HG03097 (cell line): ENCODE results near the gene USP3.
"Not testable (repeated sequence)": the region's sequence is repeated elsewhere in the genome, so short reads cannot be mapped to it uniquely, and the experiment has no call there.

Source experiments
- ATAC-seq: cut with Tn5 transposase; IDR thresholded peaks from one replicate; pipeline ENCODE4 v1.9.1; 2021; ENCODE audit not compliant: unreplicated experiment, low FRiP score

USP3 gene

DNA sequence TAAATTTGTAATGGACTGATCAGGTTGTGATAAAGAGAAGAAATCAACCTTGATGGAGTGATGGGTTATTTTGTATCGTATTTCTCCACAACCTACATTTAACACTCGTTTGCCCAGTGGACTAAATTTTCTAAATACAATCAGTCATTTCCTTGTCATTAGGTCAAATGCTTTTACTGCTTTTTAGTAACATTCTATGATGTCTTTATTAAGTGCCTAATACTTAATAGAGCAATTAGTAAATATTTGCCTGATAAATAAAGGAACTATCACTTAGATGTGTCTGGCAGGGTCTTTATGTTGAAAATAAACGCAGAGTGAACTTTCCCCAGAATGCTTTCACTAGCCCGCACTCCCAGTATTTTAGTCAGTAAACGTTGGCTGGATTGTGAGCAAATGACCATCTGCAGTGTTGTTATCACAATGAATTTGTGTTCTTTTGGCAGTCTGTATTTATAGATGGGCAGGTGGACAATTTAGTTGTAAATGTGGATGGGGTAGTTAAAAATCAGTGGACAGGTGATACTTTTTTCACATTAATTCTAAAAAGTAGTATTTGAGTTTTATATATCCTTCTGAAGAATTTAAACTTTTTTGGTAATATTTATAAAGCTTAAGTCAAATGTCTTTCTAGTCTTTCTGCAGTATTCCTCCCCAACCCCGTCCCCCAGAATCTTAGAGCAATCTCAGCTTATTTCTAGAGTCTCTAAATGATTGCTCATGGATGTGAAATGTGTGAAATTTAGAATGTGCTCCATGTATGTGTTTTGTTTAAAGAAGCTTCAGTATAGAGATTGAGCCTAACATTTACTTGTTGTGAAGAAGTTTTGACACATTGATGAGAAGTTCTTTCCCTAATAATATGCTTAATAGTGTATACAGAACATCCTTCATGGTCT is 4.9 kb downstream of the USP3 start:
- ATAC-seq: no peak

DNA sequence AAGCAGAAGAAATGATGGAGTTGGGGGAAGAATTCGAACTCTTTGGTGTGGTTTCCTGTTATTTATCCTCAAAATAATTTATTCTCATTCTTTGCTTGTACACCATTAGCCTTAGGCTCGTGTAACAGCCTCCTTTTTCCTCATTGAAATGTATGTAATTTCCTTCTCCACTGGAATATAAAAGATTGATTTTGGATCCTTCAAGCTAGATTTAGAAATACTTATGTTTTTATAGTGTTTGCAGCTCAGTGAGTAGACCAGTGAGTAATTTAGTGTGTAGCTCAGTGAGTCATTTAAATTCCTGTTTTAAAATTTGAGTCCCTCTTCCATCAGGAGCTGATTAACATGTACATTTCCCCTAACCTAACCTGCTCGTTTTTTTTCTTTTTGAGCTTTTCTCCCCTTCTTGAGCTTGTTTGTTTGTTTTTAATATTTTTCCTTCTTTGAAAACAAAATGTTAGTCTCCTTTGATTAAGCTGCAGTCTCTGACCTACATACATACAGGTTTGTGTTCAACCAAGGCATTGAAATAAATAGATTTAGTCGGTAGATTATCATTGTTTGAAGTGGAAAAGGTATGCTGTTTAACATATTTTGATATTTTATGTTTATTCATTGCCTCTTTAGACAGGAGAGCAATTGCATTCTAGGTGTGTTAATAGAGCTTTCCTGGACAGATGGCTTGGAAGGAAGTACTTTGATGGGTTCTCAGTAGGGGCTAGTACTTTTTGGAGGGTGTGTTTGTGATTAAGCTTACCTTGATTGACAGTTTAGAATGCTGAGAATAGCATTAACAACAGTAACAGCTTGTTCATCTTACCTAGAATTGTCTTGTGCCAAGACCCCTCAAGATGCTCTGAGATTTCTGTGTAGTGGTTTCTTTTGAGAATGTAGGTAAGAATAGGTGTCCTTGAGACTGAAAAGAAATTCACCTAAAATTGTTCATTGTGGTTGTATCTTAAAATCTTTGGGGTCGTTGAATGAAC is 5.9 kb downstream of the USP3 start:
- ATAC-seq: no peak

DNA sequence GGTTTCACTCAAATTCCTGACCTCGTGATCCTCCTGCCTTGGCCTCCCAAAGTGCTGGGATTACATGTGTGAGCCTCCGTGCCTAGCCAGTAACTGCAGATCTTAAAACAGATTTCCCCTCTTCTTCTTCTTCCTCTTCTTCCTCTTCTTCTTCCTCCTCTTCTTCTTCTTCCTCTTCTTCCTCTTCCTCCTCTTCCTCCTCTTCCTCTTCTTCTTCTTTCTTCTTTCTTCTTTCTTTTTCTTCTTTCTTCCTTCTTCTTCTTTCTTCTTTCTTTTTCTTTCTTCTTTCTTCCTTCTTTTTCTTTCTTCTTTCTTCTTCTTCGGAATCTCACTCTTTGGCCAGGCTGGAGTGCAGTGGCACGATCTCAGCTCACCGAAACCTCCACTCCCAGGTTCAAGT is 7.8 kb downstream of the USP3 start:
- no peak for ATAC-seq

DNA sequence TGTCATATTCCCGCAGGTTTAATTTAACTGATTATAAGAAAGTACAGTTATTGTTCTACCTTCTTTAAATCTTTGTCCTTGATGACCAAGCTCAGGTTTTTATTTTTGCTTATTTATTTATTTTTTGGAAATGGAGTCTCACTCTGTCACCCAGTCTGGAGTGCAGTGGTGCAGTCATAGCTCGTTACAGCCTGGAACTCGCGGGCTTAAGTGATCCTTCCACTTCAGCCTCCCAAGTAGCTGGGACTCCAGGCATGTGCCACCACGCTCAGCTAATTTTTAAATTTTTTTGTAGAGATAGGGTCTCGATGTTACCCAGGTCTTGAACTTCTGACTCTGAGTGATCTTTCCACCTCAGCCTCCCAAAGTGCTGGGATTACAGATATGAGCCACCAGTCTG is 8.9 kb downstream of the USP3 start:
- no peak for ATAC-seq

DNA sequence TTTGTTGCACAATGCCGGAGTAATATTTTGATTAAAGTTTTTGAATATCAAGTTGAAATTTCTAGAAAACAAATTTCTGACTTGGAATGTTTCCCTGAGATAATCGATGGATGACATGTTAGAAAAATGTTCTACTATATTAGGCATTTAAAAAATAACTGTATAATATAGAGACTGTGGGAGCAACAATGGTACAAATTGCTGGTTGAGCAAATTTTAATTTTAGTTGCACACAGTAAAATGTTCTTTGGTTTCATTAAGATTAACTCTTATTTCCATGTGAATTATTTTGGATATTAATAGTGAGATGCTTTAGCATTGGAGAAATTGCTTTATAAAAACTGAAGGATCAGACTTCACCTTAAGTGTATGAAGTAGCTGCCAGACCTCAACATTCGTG is 9.3 kb downstream of the USP3 start:
- no peak for ATAC-seq

DNA sequence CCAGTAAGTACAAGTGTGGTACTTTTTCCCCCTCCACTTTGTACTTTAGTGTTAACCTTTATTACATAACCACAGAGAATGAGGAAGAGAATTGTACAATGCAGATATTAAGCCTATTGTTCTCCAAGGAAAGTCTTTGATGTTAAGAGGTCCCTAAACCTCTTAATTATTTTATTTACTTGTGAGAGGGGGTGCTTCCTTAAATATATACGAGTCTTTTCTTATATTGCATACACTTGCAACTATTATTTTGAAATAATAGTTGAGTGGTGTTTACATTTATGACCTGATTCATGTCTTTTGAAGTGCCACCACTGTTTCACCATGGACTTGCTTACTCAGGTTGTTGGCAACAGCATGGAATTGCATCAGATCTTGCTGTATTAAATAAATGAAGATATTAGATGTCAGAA is 10.1 kb downstream of the USP3 start:
- no peak for ATAC-seq

DNA sequence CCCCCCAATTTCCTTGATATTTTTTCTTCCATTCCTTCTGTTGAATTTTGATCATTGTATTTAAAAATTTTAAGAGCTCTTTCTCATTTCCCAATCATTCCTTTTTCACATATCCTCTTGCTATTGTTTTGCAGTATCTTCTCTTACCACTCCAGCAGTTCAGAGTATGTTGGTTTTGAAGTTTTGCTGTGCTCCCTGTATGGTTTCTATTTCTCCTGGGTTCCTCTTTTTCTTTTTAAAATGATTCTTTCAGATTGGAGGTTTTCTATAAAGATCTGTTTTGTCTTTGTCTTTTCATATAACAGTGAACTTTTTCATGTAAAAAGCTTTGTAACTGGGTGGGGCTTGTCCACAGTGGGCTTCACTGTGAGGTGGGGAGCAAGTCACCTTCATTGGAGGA is 12.8 kb downstream of the USP3 start:
- ATAC-seq: no peak

DNA sequence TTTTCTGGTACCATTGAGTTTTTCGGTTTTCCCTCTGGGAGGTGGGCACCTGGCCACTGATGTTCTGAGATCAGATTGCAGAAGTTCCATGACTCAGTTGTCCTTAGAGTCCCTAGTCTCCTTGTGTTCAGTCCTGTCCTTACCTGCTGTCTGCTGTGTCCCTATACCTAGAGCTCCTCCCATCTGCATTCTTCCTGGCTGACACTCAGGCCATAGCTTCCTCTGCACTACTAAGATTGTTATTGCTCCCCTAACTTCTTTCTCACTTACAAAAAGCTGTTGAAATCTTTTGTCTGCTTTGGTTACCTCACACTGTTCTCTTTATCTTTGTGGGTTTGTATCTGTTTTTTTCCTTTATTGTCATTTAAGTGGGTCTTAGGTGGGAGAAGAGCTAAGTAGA is 13.2 kb downstream of the USP3 start:
- no peak for ATAC-seq

DNA sequence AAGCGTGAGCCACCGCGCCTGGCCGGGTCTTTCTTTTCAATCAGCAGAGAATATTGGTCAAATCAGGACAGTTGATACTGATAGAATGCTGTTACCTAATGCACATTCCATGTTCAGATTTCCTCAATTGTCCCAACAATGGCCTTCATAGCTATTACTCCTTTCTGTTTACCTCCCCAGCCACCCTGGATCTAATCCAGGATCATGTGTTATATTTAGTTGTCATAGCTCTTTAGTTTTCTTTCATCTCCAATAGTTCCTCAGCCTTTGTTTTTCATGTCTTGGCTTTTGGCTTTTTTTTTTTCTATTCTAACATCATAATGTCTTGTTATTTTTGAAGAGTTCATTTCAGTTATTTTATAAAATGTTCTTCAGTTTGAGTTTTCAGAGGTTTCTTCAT is 14.6 kb downstream of the USP3 start:
- ATAC-seq: no peak

DNA sequence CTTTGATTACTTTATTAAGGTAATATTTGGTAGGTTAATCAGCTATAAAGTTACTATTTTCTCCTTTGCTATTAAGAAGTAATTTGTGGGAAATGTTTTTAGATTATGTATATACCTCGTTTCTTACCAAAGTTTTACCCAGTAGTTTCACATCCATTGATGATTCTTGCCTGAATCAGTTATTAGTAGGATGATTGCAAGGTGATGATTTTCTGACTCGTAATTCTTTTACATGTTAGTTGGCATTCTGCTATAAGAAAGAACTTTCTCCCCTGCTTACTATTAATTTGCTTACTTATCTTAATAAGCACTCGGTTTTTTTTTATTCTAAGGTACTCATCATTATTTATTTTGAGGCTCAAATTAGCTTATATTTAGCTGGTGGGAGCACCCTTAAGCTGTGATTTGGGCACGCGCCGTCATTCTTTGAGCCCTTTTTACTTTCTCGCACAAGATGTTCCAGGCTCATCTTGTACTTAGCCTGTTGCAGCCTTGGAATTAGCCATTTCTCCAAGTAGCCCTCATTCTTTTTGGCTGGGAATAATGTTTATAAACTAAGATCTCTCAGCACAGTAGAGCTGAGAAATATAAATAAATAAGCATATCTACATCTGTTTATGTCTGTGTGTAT is 15.3 kb downstream of the USP3 start:
- ATAC-seq: no peak

DNA sequence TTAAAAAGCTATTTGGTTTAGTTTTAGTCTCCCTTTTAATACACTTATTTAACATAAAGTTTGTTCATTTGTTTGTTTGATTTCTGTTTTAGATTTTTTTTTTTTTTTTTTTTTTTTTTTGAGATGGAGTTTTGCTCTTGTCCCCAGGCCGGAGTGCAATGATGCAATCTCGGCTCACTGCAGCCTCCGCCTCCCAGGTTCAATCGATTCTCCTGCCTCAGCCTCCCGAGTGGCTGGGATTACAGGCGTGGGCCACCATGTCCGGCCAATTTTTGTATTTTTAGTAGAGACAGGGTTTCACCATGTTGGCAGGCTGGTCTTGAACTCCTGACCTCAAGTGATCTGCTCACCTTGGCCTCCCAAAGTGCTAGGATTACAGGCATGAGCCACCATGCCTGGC is 16.1 kb downstream of the USP3 start:
- ATAC-seq: not testable (repeated sequence)

DNA sequence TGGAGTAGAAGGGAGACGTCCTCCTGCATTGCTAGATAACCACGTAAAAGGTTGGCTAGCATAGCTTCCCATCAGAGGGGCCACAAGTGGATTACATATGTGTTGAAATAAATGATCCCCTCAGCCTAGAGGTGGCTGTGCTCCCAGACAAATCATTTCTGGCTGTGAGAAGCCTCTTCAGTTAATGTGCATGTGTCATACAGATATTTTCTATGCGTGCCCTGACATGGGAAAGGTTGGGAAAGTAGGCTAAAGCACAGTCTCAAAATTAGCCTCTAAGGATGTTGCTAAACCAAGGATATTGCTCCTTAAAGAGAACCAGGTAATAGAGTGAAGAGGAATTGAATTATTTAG is 17.8 kb downstream of the USP3 start:
- no peak for ATAC-seq

DNA sequence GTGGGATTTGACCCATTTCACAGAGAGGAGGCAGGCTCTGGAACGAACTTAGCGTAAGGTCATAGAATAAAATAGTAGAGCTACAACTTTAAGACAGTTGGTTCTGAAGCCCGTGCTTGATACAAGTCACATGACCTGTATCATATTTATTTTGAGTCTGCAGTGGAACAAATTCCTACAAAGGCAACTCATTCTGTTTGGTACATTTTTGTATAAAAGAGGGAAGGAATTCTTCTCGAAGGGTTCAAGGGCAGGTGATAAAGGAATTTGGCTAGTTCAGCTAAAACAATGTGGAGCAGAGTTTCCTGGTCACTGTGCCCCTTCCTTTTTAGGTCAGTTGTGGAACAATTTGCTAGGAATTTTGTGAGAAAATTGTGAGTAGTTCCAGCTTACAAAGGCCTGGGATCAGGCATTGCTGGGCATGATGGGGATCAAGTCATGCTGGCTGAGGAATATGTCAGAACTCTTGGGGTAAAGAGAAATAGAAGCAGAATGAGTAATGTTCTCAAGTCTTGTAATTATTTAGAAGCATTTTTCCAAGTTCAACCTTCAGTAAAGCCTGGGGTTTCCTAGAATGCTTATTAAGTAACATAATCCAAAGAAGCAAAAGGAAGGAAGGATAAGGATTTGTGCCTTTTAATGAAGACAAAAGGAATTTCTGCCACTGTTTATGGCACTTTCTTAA is 19.1 kb downstream of the USP3 start:
- no peak for ATAC-seq

DNA sequence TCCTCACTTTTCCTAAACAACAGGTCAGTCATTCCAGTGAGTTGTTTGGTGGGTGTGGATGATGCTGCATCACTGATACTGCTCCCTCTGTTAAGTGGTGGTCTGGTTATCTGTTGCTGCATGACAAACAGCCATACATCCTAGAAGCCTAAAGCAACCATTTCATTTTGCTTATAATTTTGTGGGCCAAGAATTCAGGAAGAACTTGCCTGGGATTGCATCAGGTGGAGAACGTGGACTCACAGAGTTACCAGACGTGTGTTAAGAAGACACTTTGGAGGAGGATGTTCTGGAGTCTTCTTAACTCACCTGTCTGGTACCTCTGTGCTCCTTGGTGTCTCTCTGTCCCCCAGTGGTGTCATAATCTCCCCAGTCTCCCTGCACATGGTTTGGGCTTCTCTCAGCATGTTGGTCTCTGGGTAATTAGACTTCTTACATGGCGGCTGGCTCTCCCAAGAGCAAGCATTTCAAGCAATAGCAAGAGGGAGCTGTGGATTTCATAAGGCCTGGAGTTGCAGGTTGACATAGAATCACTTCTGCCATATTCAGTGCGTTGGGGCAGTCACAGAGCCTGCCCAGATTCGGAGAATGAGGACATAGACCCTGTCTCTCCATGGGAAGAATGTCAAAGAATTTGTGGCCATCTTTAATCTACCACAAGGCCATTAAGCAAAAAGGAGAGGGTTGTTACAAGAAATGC is 20.1 kb downstream of the USP3 start:
- no peak for ATAC-seq

DNA sequence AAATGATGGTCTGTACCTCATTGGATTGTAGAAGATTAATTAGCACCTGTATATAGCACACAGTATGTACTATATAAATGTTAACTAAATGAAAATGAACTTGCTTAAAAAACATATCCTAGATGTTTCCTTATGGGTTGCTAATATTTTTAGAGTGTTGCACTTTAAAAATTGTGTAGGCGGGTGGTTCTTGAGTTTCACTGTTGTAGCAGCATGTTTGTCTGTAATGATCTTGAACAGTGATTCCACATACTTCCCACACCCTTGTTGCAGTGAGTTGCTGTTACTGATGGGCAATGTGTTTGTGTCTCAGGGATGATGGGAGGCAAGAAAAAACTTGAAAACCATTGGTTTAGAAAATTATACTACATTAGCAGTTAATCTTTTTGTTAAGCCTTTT is 22.0 kb downstream of the USP3 start:
- no peak for ATAC-seq

DNA sequence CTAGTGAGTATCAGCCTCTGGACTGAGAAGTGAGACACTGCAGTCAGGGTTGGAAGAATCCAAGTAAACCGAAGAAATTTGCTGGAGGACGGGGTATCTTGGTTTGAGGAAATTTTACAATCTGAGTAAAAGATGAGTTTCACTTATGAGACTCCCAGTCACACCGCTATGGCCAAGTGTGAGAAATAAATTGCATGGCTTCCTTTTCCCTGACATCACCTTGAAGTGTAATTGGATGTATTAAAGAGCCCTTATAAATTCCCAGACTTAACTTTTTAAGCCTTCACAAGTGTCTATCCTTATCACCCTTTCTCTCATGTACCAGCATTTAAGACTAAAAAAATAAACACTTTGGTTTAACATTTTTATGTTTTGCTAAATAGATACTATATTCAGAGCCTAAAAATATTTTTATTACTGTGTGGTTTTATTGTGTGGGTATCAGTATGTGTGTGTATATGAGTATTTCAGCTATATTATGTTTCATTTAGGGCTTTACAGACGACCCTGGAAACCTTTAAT is 23.8 kb downstream of the USP3 start:
- no peak for ATAC-seq

DNA sequence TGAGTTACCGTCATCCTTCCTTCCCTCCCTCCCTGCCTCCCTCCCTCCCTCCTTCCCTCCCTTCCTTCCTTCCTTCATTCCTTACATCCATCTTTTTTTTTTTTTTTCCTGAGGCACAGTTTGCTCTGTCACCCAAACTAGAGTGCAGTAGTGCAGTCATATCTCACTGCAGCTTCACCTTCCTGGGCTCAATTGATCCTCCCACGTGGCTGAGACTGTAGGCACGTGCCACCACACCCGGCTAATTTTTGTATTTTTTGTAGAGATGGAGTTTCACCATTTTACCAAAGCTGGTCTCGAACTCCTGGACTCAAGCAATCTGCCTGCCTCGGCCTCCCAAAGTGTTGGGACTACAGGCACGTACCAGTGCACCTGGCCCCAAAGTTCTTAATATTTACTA is 25.8 kb downstream of the USP3 start:
- ATAC-seq: no peak

DNA sequence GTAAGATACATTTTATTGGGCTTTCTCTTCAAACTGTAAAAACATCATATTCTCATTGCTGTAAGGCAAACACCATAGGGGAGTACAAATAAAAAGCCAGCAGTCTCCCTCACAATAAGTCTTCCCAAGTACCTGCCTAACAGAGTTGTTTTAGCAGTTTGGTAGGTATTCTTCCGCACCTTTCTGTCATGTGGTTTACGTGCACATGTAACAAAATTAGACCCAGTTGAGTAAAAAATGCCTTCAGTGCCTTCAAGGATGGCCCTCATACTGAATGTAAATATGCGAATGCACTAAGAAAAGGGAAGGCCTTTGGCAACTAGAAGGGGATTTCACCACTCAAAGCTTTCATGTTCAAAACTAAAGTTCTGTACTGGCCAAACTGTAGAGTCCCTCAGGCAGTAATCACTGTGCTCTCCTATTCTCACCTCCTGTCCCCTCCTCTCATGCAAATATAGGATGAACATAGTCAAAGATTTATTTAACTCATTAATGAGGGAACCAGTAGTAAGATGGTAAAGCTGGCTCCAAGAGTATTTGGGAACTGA is 26.4 kb downstream of the USP3 start:
- no peak for ATAC-seq

DNA sequence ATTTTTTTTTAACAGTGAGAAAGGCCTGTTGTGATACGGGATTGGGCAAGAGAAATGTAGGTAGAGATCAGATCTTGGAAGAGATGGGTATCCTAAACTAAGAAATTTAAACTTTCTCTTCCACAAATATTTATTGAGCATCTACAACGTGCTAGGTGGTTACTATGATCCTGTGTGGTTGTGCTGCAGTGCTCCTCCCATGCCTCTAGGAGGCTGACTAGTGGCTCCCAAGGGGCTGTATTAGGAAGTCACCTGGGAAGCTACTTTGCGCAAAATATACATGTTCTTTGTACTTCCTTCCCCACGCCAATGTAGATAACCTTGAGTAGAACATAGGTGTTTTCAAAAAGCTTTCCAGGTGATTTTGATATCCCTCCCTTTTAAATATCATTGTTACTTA is 27.2 kb downstream of the USP3 start:
- no peak for ATAC-seq
